Activated naive CD8-positive, alpha-beta T cell treated with anti-CD3 and anti-CD28 coated beads, Interleukin-2, amount 10 ng/mL, durations not matched to agents 7 days and 5 days (primary cell): ENCODE measurements around the gene SGCB. TPM values are rescaled to one million over a fixed set of nuclear protein-coding genes. Genes with fewer than 3 reads are reported as not detected.

ENCODE experiments used
- ATAC-seq: fragments of 150-1000 bp; cut with Tn5 transposase; one replicate; pipeline ENCODE4 v1.10.0; 2021; ENCODE audit warnings: low read depth, moderate library complexity
- POLR2A ChIA-PET: fragments of 350-600 bp; sonication (Branson Sonifier 250); formaldehyde crosslinking; loops from one replicate; lab custom pipeline; 2021; ENCODE audit warnings: antibody characterized with exemption; lab: Charles Lee
- DNase-seq: peaks from one replicate; pipeline ENCODE4 v3.0.0; 2021
- H3K27ac Mint-ChIP-seq: one replicate; pipeline ENCODE4 v1.8.0; 2022; ENCODE audit warnings: mild to moderate bottlenecking, mixed read lengths
- H3K27me3 Mint-ChIP-seq: one replicate; pipeline ENCODE4 v1.8.0; 2022; ENCODE audit warnings: mild to moderate bottlenecking, moderate library complexity, mixed read lengths
- H3K36me3 Mint-ChIP-seq: one replicate; pipeline ENCODE4 v1.8.0; 2021; ENCODE audit warnings: mild to moderate bottlenecking, mixed read lengths
- H3K4me1 Mint-ChIP-seq: one replicate; pipeline ENCODE4 v1.8.0; 2021; ENCODE audit warnings: mixed read lengths
- H3K4me3 Mint-ChIP-seq: one replicate; pipeline ENCODE4 v1.8.0; 2022; ENCODE audit warnings: mild to moderate bottlenecking, moderate library complexity, mixed read lengths
- H3K9me3 Mint-ChIP-seq: one replicate; pipeline ENCODE4 v1.8.0; 2021; ENCODE audit warnings: mixed read lengths
- total RNA-seq, 2 experiments: library from RNA; stranded (reverse); gene quantifications; one replicate each; pipeline ENCODE4 v1.2.3, GENCODE V29; 2021

SGCB gene
- total RNA-seq, 2 experiments from 2014 or later = 10.1 to 10.3 TPM

GRCh38 chr4:52014903-52015302 lies 23.2 kb downstream of the SGCB start:
- H3K27ac Mint-ChIP-seq = no peak overlapping the region
- no peaks in the 10 kb centered on the region for H3K9me3 Mint-ChIP-seq
- POLR2A ChIA-PET = no interaction called here
- peaks cover 4% of the 10 kb centered on the region for H3K4me1 Mint-ChIP-seq
- H3K36me3 Mint-ChIP-seq = no peaks in the 10 kb centered on the region
- no peak for ATAC-seq
- H3K4me3 Mint-ChIP-seq = no peak overlapping the region
- DNase-seq = no peak
- no peaks in the 10 kb centered on the region for H3K27me3 Mint-ChIP-seq

DNA sequence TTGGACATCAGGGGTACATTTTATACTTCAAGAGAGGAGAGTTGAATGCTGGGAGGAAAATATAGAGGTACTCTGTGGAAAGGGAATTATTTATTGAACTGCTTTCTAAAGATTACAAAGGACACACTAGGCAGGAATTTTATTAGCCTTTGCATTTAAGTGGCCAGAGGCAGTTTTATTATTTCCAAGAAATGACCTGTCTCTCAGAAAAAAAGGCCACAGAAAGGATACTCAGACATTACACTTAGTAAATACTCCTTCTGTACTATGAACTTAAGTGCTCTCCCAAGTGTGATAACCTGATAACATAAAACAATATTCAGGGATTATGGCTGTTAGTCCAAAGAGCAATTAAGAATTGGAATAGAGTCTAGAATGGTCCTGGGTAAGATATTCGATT lies 25.4 kb downstream of the SGCB start:
- peaks cover 4% of the 10 kb centered on the region for H3K4me1 Mint-ChIP-seq
- POLR2A ChIA-PET = no interaction called here
- H3K27ac Mint-ChIP-seq = no peak overlapping the region
- H3K36me3 Mint-ChIP-seq = no peaks in the 10 kb centered on the region
- no peaks in the 10 kb centered on the region for H3K27me3 Mint-ChIP-seq
- H3K9me3 Mint-ChIP-seq = no peaks in the 10 kb centered on the region
- no peak for ATAC-seq
- no peak overlapping the region for H3K4me3 Mint-ChIP-seq
- DNase-seq = no peak

- H3K27me3 Mint-ChIP-seq = no peaks in the 10 kb centered on the region
- no peaks in the 10 kb centered on the region for H3K9me3 Mint-ChIP-seq
- no peaks in the 10 kb centered on the region for H3K36me3 Mint-ChIP-seq
- H3K4me3 Mint-ChIP-seq = no peak overlapping the region
- peaks cover 4% of the 10 kb centered on the region for H3K4me1 Mint-ChIP-seq
- no peak for ATAC-seq
- DNase-seq = no peak
- no peak overlapping the region for H3K27ac Mint-ChIP-seq
- POLR2A ChIA-PET = no interaction called here
Observed at GRCh38 chr4:52010986-52011385, 27.1 kb downstream of the SGCB start.

DNA sequence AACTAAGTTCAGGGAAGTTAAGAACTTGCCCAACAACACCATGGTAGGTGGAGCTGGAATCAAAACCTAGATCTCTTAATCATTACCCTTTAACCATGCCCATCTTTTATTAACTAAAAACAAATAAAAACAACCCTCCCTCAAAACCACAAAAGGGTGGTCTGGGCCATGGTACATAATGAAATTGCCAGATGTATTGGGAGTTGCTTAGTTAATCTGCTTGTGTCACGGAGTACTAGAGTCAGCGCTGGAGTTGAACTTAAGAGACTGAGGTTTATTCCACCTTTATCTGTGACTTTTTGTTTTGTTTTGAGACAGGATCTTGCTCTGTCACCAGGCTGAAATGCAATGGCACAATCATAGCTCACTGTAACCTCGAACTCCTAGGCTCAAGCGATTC lies 31.2 kb downstream of the SGCB start:
- H3K4me3 Mint-ChIP-seq = no peak overlapping the region
- POLR2A ChIA-PET = no interaction called here
- ATAC-seq (no peak), DNase-seq (no peak)
- H3K9me3 Mint-ChIP-seq = no peaks in the 10 kb centered on the region
- no peak overlapping the region for H3K27ac Mint-ChIP-seq
- H3K36me3 Mint-ChIP-seq = no peaks in the 10 kb centered on the region
- H3K4me1 Mint-ChIP-seq = peaks cover 4% of the 10 kb centered on the region
- no peaks in the 10 kb centered on the region for H3K27me3 Mint-ChIP-seq

DNA sequence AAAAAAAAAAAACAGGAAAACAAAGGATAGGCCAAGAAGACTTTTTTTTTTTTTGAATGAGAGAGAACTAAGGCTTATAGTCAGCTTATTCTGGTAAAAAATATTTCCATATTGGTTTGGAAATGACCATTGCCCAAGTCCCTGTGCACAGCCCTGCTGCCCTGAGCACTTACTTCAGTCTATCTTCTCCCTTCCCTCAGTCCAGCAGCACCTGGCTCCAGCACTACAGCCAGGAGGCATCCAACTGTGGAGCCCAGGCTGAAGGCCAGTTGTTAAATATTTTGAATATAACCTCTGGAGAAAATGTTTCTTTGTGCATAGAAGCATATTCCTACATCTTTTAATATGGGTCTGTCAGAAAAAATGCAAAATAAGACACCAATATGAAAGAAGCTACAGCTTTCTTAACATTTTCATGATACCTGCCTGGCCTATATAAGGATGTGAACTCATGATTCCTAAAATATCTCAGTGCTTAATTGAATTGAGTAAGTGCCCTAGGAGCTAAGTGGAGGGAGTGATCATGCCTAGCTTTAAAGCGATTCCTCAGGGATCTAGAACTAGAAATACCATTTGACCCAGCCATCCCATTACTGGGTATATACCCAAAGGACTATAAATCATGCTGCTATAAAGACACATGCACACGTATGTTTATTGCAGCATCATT lies 32.4 kb downstream of the SGCB start:
- DNase-seq (no peak), ATAC-seq (no peak)
- Mint-ChIP-seq H3K9me3 (no peaks in the 10 kb centered on the region), H3K4me3 (no peak overlapping the region), H3K27ac (no peak overlapping the region), H3K36me3 (no peaks in the 10 kb centered on the region), H3K27me3 (no peaks in the 10 kb centered on the region), H3K4me1 (no peaks in the 10 kb centered on the region)
- POLR2A ChIA-PET = no interaction called here

DNA sequence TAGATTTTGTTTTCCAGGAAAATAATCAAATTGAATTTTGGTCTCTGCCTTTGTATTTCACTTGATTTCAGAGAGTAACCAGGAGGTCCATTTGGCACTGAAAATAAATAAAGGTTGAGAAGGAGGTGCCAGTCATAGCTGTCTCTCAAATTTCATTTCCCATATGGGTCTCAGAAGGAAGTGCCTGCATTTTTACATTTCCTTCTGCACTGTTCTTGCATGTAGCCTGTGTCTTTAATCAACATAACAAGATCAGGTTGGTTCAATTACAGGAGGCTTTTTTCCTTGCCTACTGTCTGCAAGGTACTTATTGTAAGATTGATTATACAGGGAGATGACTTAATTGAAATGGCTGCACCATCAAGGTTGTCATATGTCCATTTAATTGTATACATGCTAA lies 33.7 kb downstream of the SGCB start:
- Mint-ChIP-seq H3K27me3 (no peaks in the 10 kb centered on the region), H3K4me3 (no peak overlapping the region), H3K36me3 (no peaks in the 10 kb centered on the region), H3K9me3 (no peaks in the 10 kb centered on the region), H3K27ac (no peak overlapping the region), H3K4me1 (no peaks in the 10 kb centered on the region)
- ATAC-seq (no peak), DNase-seq (no peak)
- POLR2A ChIA-PET = no interaction called here

- H3K27ac Mint-ChIP-seq = no peak overlapping the region
- POLR2A ChIA-PET = no interaction called here
- no peaks in the 10 kb centered on the region for H3K4me1 Mint-ChIP-seq
- no peaks in the 10 kb centered on the region for H3K36me3 Mint-ChIP-seq
- no peaks in the 10 kb centered on the region for H3K9me3 Mint-ChIP-seq
- no peak for ATAC-seq
- H3K27me3 Mint-ChIP-seq = no peaks in the 10 kb centered on the region
- DNase-seq = no peak
- no peak overlapping the region for H3K4me3 Mint-ChIP-seq
Observed at GRCh38 chr4:52001616-52002015, 36.5 kb downstream of the SGCB start.

DNA sequence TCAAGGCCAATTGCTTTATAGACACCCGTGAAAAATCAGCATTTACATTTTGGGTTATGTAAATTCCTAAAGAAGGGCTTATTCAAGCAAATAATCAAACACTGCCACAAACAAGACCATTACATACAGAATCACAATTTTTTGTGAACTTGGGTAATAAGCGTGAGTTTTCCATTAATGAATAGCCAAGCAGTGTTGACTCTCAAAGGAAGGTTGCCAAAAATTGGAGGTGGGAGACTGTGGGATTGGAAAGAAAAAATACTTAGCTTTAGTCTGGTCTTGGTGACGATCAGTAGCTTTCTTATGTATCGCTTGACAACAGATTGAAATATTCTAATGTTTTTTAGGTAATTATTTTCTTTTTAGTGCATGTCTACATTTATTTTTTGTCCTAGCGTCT lies 38.8 kb downstream of the SGCB start:
- H3K4me1 Mint-ChIP-seq = no peaks in the 10 kb centered on the region
- POLR2A ChIA-PET = no interaction called here
- DNase-seq (no peak), ATAC-seq (no peak)
- H3K9me3 Mint-ChIP-seq = no peaks in the 10 kb centered on the region
- no peak overlapping the region for H3K27ac Mint-ChIP-seq
- H3K4me3 Mint-ChIP-seq = no peak overlapping the region
- H3K27me3 Mint-ChIP-seq = no peaks in the 10 kb centered on the region
- no peaks in the 10 kb centered on the region for H3K36me3 Mint-ChIP-seq

DNA sequence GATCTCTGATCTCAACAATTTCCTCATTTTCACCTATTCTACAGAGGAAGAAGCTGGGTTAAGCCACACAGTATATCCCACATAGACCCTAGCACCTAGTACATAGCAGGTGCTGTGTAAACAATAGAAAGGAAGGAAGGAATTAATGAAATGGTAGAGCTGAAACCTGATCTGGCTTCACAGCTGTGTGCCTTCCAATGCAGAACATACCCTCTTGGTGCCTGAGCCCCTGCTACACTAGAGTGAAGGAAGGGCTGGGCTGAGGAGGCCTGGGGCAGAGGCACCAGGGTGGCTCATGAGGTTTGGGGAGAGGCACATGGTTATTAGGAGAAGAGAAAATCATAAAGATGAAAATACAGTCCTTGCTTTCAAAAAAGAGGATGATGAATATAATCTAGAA lies 39.3 kb downstream of the SGCB start:
- POLR2A ChIA-PET = no interaction called here
- Mint-ChIP-seq H3K4me1 (no peaks in the 10 kb centered on the region), H3K27ac (no peak overlapping the region), H3K9me3 (no peaks in the 10 kb centered on the region), H3K27me3 (no peaks in the 10 kb centered on the region), H3K36me3 (no peaks in the 10 kb centered on the region), H3K4me3 (no peak overlapping the region)
- DNase-seq = no peak
- ATAC-seq = no peak

DNA sequence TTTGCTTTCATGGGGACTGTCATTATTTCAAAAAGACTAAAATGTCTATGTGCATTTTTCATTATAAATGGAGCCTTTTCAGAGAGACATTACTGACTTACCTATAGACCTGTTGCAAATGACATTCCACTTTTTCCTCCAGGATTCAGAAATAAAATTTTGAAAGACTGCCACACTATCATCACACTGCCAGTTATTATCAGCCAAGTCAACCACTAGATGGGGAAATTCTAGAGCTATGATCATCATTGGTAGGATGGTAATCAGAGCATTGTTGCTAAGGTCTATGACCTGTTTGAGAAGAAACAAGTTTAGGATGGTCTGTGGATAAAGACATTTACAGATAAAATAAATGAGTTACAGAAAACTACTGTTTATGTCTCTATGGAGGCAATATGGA lies 40.5 kb downstream of the SGCB start:
- POLR2A ChIA-PET = no interaction called here
- Mint-ChIP-seq H3K36me3 (no peaks in the 10 kb centered on the region), H3K4me3 (no peak overlapping the region), H3K4me1 (no peaks in the 10 kb centered on the region), H3K9me3 (no peaks in the 10 kb centered on the region), H3K27ac (no peak overlapping the region), H3K27me3 (no peaks in the 10 kb centered on the region)
- ATAC-seq (no peak), DNase-seq (no peak)

DNA sequence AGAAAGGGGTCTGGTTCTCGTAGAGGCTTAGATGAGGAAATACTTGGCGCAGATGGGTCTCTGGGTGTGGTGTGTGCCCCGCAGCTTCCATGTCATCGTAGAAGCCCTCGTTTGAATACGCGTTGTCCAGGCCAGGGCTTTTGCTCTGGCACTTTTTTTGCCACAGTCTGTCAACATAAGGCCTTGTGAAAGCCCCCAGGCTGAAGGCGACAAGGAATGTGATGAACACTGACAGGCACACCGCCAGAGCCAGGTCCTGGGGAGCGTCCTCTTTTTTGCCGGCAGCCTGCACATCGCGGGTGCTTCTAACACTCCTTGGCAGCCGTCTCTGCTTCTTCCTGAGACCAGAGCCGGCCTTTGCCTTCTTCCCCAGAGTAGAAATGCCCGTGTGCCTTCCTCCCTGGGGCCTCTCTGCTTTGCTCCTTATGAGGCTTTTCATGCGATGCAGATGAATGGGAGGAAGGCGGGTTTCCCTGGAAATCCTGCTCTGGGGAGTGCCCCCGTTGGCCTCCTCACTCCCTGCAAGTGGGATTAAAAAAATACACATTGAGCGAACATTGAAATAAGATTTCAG lies 42.4 kb downstream of the SGCB start:
- Mint-ChIP-seq H3K27me3 (no peaks in the 10 kb centered on the region), H3K27ac (no peak overlapping the region), H3K4me1 (no peaks in the 10 kb centered on the region), H3K9me3 (no peaks in the 10 kb centered on the region), H3K4me3 (no peak overlapping the region), H3K36me3 (no peaks in the 10 kb centered on the region)
- POLR2A ChIA-PET = no interaction called here
- DNase-seq (no peak), ATAC-seq (no peak)

Other genes starting within 250 kb of the SGCB start
- 10 to 100 TPM; 44.8 to 48.4 TPM for gene DCUN1D4, start 195.1 kb downstream of the SGCB start, total RNA-seq
- under 1 TPM; 0.25 to 0.31 TPM for gene LRRC66, start 17.9 kb downstream of the SGCB start, total RNA-seq
- gene SPATA18, start 13.0 kb upstream of the SGCB start, total RNA-seq = under 1 TPM; 0.09 to 0.55 TPM